ACC112 (cell line): ENCODE results near the gene SV2B.

Source experiments
- H2AFZ ChIP-seq: fragments of 200-600 bp; sonication (generic); one replicate; pipeline ENCODE4 v1.6.0; 2017; ENCODE audit warnings: antibody characterized with exemption, low read length; ENCODE audit not compliant: unreplicated experiment
- H3K27ac ChIP-seq: fragments of 200-600 bp; sonication (generic); 2 replicates; pipeline ENCODE4 v1.5.1; 2014; ENCODE audit warnings: low read depth, mild to moderate bottlenecking, antibody characterized with exemption, low read length, moderate library complexity
- H3K27me3 ChIP-seq: fragments of 200-600 bp; sonication (generic); 2 replicates; pipeline ENCODE4 v1.6.1; 2014; ENCODE audit warnings: mild to moderate bottlenecking, antibody characterized with exemption, low read length, moderate library complexity, mixed read lengths; ENCODE audit not compliant: insufficient read depth
- H3K36me3 ChIP-seq: fragments of 200-600 bp; sonication (generic); 2 replicates; pipeline ENCODE4 v1.6.1; 2016; ENCODE audit warnings: mild to moderate bottlenecking, antibody characterized with exemption, low read length, moderate library complexity, mixed read lengths; ENCODE audit not compliant: insufficient read depth
- H3K4me1 ChIP-seq: fragments of 200-600 bp; sonication (generic); one replicate; pipeline ENCODE4 v1.6.1; 2016; ENCODE audit warnings: low read length, mixed read lengths; ENCODE audit not compliant: insufficient read depth, unreplicated experiment, control insufficient read depth
- H3K4me3 ChIP-seq: fragments of 200-600 bp; sonication (generic); 2 replicates; pipeline ENCODE4 v1.5.1; 2014; ENCODE audit warnings: mild to moderate bottlenecking, low read depth, low read length
- H3K79me2 ChIP-seq: fragments of 200-600 bp; sonication (generic); one replicate; pipeline ENCODE4 v1.6.0; 2016; ENCODE audit warnings: low read length; ENCODE audit not compliant: control insufficient read depth, unreplicated experiment, insufficient read depth

SV2B gene

GRCh38 chr15:91192285-91192684, 92.2 kb downstream of the SV2B start:
- no peaks in the 10 kb centered on the region for H3K27me3 ChIP-seq
- H3K27ac ChIP-seq = no peak overlapping the region
- H3K36me3 ChIP-seq = no peaks in the 10 kb centered on the region
- H3K79me2 ChIP-seq = no peaks in the 10 kb centered on the region
- no peak overlapping the region for H2AFZ ChIP-seq
- H3K4me1 ChIP-seq = no peaks in the 10 kb centered on the region
- H3K4me3 ChIP-seq = no peak overlapping the region

- Histone ChIP-seq H2AFZ (no peak overlapping the region), H3K27ac (no peak overlapping the region), H3K4me1 (no peaks in the 10 kb centered on the region), H3K27me3 (no peaks in the 10 kb centered on the region), H3K36me3 (no peaks in the 10 kb centered on the region), H3K4me3 (no peak overlapping the region), H3K79me2 (no peaks in the 10 kb centered on the region)
Observed at GRCh38 chr15:91192690-91193377, 92.8 kb downstream of the SV2B start.

- no peaks in the 10 kb centered on the region for H3K27me3 ChIP-seq
- no peak overlapping the region for H3K27ac ChIP-seq
- no peak overlapping the region for H2AFZ ChIP-seq
- H3K36me3 ChIP-seq = no peaks in the 10 kb centered on the region
- no peaks in the 10 kb centered on the region for H3K79me2 ChIP-seq
- no peaks in the 10 kb centered on the region for H3K4me1 ChIP-seq
- no peak overlapping the region for H3K4me3 ChIP-seq
Observed at GRCh38 chr15:91193378-91193720, 93.3 kb downstream of the SV2B start.

- H3K27me3 ChIP-seq = no peaks in the 10 kb centered on the region
- no peak overlapping the region for H3K4me3 ChIP-seq
- H2AFZ ChIP-seq = no peak overlapping the region
- no peaks in the 10 kb centered on the region for H3K4me1 ChIP-seq
- H3K27ac ChIP-seq = no peak overlapping the region
- H3K79me2 ChIP-seq = no peaks in the 10 kb centered on the region
- H3K36me3 ChIP-seq = no peaks in the 10 kb centered on the region
Observed at GRCh38 chr15:91196127-91196526, 96.1 kb downstream of the SV2B start.

GRCh38 chr15:91196768-91197167, 96.7 kb downstream of the SV2B start:
- Histone ChIP-seq H3K36me3 (no peaks in the 10 kb centered on the region), H3K4me3 (no peak overlapping the region), H3K4me1 (no peaks in the 10 kb centered on the region), H2AFZ (no peak overlapping the region), H3K79me2 (no peaks in the 10 kb centered on the region), H3K27me3 (no peaks in the 10 kb centered on the region), H3K27ac (no peak overlapping the region)

DNA sequence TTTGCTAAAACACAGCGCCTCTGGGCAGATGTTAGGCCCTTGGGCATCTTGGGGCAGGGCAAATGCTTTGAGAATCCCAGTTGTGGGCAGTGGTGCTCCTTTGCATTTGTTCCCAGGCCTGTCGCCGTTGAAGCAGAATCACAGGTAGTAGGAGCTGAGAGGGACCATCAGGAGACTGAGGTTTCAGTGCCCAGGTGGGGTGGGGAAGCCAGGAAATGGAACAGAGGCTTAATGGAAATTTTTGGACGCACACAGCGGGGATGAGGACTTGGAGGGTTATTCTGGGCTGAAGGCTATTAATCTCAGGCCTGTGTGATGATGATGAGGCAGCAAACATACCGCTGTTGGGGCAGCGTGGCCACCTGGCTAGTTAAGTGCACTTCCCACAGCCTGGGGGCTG, 99.5 kb downstream of the SV2B start:
- Histone ChIP-seq H3K36me3 (no peaks in the 10 kb centered on the region), H3K4me3 (no peak overlapping the region), H2AFZ (no peak overlapping the region), H3K79me2 (no peaks in the 10 kb centered on the region), H3K27me3 (no peaks in the 10 kb centered on the region), H3K27ac (no peak overlapping the region), H3K4me1 (no peaks in the 10 kb centered on the region)

DNA sequence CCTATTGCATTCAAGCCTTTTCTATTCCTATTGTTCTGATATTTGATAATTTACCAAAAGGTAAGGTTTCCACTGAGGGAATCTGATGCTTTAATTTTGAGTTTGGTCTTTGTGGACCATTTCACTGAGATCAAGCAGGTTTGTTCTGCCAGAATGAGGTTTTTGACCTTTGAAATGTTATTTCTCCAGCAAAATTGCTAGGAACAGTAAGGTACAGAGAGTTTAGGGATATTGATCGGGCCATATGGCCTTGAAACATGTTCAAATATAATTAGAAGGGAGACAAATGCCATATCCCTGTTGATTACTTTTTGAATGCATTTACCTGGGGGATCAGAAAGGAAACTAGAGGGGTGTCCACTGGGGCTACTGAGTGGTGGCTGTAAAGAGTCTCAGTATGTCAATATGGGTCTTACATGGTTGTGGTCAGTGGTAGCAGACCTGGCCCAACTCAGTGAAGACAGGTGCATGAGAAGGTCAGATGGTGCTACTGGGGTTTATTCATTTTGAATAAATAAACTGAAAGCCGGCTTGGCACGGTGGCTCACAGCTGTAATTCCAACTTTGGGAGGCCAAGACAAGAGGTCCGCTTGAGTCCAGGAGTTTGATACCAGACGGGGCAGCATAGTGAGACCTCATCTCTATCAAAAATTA, 100.2 kb downstream of the SV2B start:
- Histone ChIP-seq H3K36me3 (no peaks in the 10 kb centered on the region), H3K4me1 (no peaks in the 10 kb centered on the region), H2AFZ (no peak overlapping the region), H3K4me3 (no peak overlapping the region), H3K27me3 (no peaks in the 10 kb centered on the region), H3K27ac (no peak overlapping the region), H3K79me2 (no peaks in the 10 kb centered on the region)

DNA sequence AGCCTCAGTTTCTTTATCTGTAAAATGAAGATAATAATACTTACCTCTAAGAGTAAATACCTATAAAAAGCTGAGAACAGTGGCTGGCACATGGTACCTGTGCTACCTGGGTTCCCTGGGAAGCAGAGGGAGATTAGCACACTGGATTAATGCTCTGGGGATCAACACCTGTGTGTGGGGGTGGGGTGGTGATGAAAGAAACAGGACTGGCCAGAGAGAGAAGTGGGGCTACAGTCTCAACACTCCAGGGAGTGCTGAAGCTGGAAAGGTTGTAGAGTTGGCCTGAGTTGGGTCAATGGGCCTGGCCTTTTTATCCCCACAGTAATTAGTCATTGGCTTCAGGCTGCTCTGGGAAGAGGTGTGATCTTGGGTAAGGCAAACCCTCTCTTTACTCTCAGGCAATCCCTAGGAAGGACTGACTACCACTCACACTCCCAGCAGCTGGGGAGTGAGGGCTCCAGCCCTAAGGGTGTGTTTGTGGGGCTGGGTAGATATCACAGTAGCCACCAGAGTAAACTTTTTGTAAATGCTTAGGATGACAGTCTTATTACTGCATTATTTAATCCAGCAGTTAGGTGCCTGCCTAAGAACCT, 102.5 kb downstream of the SV2B start:
- Histone ChIP-seq H3K79me2 (no peaks in the 10 kb centered on the region), H3K27me3 (no peaks in the 10 kb centered on the region), H3K4me3 (no peak overlapping the region)

GRCh38 chr15:91203619-91204203, 103.7 kb downstream of the SV2B start:
- H3K27ac ChIP-seq = no peak overlapping the region
- H3K4me1 ChIP-seq = no peaks in the 10 kb centered on the region
- H3K27me3 ChIP-seq = no peaks in the 10 kb centered on the region
- H3K4me3 ChIP-seq = no peak overlapping the region
- H2AFZ ChIP-seq = no peak overlapping the region
- no peaks in the 10 kb centered on the region for H3K36me3 ChIP-seq
- no peaks in the 10 kb centered on the region for H3K79me2 ChIP-seq

More for the DNA sequence above, 102.5 kb downstream of the SV2B start:
- Histone ChIP-seq H3K27ac (no peak overlapping the region), H3K36me3 (no peaks in the 10 kb centered on the region), H2AFZ (no peak overlapping the region), H3K4me1 (no peaks in the 10 kb centered on the region)

DNA sequence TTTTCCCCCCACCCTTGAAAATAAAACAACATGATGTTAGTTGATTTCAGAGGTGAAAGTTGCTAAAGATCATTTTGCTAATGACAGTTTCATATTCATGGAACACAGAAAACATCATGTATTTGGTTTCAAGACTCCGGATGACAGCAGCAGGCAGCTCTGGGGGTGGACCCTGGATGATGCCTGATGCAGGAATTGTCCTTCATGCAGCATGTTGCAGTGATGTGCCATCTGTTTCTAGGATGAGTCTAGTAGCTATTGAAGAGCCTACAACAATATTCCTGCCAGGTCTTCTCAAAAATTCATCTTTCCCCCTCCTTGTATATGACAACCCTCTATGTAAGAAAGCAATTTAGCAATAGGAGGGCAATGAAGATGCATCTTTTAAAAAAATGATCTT, 108.3 kb downstream of the SV2B start:
- no peak overlapping the region for H3K27ac ChIP-seq
- no peaks in the 10 kb centered on the region for H3K79me2 ChIP-seq
- H3K36me3 ChIP-seq = no peaks in the 10 kb centered on the region
- H3K4me3 ChIP-seq = no peak overlapping the region
- H3K27me3 ChIP-seq = no peaks in the 10 kb centered on the region
- H3K4me1 ChIP-seq = no peaks in the 10 kb centered on the region
- no peak overlapping the region for H2AFZ ChIP-seq

DNA sequence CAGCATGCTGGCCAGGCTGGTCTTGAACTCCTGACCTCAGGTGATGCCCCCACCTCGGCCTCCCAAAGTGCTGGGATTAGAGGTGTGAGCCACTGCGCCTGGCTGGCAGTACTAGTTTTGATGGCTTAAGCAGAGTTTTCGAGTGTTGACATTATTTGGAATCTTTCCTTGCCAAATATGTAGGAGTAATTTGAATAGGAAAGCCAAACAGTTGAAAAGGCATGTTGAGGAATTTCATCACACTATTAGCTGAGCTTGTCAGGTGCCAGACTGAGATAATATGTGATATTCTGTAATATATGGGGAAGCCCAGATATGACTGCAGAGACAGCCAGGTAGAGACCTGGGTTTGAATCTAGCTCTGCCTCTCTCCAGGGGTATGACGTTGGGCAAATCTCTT, 109.3 kb downstream of the SV2B start:
- Histone ChIP-seq H3K36me3 (no peaks in the 10 kb centered on the region), H2AFZ (no peak overlapping the region), H3K27ac (no peak overlapping the region), H3K79me2 (no peaks in the 10 kb centered on the region), H3K27me3 (no peaks in the 10 kb centered on the region), H3K4me1 (no peaks in the 10 kb centered on the region), H3K4me3 (no peak overlapping the region)
